ENCODE data around the gene FASTK. TPM values are rescaled to one million over a fixed set of nuclear protein-coding genes. Genes with fewer than 3 reads are reported as not detected.
A peak's percentile ranks its signal among the peaks of the same experiment; 100 is the strongest.

The FASTK gene
- polyA plus RNA-seq, 12 donors, result 52.7 to 146 (median 55.3) TPM; not detected in 1

- DNase-seq, result no peak
Observed at GRCh38 chr7:151120896-151121295, 40.3 kb upstream of the FASTK start.

GRCh38 chr7:151119902-151120301 is 39.3 kb upstream of the FASTK start:
- no peak for DNase-seq

GRCh38 chr7:151119055-151119415 is 38.4 kb upstream of the FASTK start:
- no peak for DNase-seq

- DNase-seq, result no peak
Observed at GRCh38 chr7:151118108-151119054, 37.8 kb upstream of the FASTK start.

- no peak for DNase-seq
Observed at GRCh38 chr7:151117565-151117964, 37.0 kb upstream of the FASTK start.

GRCh38 chr7:151116603-151117440 is 36.2 kb upstream of the FASTK start:
- no peak for DNase-seq

GRCh38 chr7:151115836-151116418 is 35.3 kb upstream of the FASTK start:
- DNase-seq, result no peak

- no peak for DNase-seq
Observed at GRCh38 chr7:151115121-151115835, 34.7 kb upstream of the FASTK start.

GRCh38 chr7:151114151-151115090 is 33.8 kb upstream of the FASTK start:
- no peak for DNase-seq

- DNase-seq, result no peak
Observed at GRCh38 chr7:151113344-151114150, 32.9 kb upstream of the FASTK start.

GRCh38 chr7:151110941-151111645 is 30.5 kb upstream of the FASTK start:
- DNase-seq, result peak; percentile 75

GRCh38 chr7:151110236-151110940 is 29.8 kb upstream of the FASTK start:
- DNase-seq, result no peak

- DNase-seq, result no peak
Observed at GRCh38 chr7:151109094-151110048, 28.8 kb upstream of the FASTK start.

- DNase-seq, result no peak
Observed at GRCh38 chr7:151107882-151108281, 27.3 kb upstream of the FASTK start.

GRCh38 chr7:151104411-151105235 is 24.0 kb upstream of the FASTK start:
- DNase-seq, result no peak

- no peak for DNase-seq
Observed at GRCh38 chr7:151103973-151104372, 23.4 kb upstream of the FASTK start.
